ENCODE data around the gene ABHD5. TPM values are rescaled to one million over a fixed set of nuclear protein-coding genes. Genes with fewer than 3 reads are reported as not detected.
A peak's percentile ranks its signal among the peaks of the same experiment; 100 is the strongest.

ABHD5 gene
- total RNA-seq, 1 donor from 2014 or later, result 26.3 TPM

DNA sequence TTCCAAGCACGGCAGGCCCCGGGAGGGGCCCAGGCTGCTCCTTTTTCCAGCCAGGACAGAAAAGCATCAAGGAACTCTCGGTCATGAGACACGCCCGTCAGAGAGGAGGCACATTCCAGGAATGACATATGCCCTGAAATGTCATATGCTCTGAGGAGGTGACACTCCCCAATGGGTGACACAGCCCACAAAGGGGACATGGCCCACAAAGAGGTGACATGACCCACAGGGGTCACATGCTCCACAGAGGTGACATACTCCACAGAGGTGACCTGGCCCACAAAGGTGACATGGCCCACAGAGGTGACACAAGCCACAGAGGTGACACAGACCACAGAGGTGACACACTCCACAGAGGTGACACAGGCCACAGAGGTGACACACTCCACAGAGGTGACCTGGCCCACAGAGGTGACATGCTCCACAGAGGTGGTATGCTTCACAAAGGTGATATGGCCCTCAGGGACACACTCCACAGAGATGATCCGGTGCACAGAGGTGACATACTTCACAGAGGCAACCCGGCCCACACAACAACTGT lies 79.2 kb downstream of the ABHD5 start:
- ATAC-seq (peak; percentile 5), DNase-seq (peak; percentile 30)
- intact Hi-C loops (cut with micrococcal nuclease), result no loop called here

DNA sequence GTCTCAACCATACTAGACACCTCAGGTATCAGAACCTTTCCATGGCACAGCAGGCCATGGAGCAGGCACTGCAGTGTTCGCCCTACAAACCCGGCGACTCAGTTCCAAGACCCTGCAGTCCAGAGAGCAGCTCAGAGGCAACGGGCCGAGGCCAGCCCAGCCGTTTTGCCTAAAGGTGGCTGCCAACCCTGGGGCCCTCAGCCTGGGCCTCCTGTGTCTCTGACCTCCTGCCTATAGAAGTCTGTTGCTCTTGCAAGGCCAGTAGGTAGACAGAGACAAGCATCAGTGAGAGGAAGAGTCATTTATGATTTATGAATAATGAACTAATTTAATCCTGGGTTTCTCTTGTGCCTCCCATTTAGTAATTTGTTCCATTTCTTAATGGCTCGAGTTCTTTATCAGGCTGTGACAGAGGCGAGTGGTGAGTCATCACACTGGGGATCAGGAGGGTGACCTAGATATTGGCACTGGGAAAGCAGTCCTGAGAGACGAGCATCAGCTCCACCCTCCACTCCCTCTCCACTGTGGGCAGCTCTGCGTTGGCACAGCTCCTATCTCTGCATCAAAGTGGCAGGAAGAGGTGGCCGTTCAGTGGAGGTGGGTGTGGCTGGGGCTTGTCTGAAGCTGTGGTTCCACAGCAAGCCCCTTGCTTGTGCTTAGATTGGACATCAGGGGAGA lies 79.8 kb downstream of the ABHD5 start:
- DNase-seq (peak; percentile 63), ATAC-seq (peak; percentile 85)
- intact Hi-C loops (cut with micrococcal nuclease), result no loop called here

DNA sequence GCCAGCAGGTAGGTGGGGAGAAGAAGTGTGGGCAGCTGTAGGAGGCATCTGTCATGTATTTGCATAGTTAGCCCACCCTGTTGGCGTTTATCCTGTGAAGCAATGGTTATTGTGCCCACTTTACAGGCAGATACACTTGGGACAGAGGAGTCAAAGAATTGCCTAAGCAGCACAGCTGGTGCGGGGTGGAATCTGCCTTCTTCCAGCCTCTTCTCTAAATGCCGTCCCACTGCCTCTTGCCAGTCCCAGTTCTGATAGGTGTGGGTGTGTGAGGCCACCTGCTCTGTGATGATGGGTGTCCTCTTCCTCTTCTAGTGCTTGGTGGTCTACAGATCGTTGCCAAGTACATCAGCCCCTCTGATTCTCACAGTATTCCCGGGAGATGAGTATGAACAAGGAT lies 80.9 kb downstream of the ABHD5 start:
- intact Hi-C loops (cut with micrococcal nuclease), result no loop called here
- DNase-seq (no peak), ATAC-seq (no peak)

DNA sequence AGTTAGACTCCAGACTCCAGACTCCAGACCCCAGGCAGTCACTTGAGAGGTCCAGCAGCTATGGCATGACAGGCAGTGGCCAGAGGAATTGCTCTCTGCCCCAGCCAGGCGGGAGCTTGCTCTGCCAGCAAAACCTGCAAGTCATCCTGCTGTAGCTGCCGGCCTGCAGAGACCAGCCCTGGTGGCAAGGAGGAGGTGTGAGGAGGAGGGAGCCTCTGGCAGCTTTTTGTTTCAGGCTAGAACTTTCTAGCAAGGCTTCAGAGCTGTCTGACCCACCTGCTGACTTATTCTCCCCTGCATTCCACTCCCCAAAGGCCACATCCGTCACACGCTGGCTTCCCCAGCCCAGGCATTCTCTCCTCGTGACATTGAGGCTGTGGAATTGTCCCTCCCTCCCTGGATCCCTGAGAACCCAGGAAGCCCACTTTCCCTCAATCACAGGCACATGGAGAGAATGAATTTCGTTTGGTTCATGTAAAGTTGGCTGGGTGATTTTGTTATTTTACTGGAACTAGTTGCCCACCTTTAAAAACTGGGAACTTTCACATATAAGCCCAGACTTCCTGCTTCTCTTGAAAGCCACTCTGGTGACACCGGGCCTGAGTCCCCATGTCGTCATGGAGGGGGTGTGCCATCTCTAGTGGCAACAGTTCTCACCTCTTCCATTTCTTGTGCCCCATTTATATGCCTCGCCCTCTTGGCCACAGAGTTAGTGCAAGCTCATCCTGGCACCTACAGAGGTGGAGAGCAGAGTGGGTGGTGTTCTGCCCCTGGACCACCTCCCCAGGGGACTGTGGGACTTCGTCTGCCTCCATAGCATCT lies 82.7 kb downstream of the ABHD5 start:
- peak; percentile 16 for ATAC-seq

DNA sequence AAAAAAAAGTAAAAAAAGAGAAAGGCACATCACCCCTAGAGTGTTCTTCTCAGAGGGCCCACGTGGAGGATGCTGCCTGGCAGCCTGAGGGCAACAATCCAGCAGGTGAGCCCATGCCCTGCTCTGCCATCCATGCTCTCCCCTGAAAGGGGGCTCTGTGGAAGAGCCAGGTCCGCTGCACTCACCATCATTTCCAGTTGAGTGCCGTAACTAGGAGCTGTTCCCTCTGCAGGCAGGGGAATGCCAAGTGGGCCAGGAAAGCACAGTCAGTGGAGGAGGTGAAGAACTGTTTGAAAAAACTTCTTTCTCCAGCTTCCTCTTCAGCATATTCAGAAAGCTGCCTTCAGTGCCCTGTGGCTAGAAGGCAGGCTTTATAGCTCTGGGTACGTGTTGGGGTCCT lies 84.1 kb downstream of the ABHD5 start:
- DNase-seq, result no peak
- intact Hi-C loops (cut with micrococcal nuclease), result no loop called here
- ATAC-seq, result no peak

More for the DNA sequence above, 82.7 kb downstream of the ABHD5 start:
- intact Hi-C loops (cut with micrococcal nuclease), result no loop called here
- DNase-seq, result peak; percentile 55

DNA sequence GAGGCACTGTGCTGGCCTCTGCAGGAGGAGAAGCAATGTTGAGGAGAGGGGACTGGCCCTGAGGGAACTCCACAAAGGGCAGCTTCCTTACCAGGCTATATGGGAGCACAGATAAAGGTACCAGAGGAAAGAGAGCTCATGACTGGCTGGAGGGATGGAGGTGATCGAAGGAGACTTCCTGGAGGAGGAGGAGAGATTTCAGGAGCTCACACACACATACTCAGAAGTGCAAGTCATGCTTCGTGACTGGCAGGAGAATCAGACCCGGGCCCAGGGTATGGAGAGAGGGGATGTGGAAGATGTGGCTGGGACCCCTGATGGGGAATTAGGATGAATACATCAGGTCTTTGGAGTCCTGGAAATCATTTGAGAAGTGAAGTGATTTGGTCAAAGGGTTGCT lies 85.4 kb downstream of the ABHD5 start:
- no peak for DNase-seq
- intact Hi-C loops (cut with micrococcal nuclease), result no loop called here
- ATAC-seq, result no peak

DNA sequence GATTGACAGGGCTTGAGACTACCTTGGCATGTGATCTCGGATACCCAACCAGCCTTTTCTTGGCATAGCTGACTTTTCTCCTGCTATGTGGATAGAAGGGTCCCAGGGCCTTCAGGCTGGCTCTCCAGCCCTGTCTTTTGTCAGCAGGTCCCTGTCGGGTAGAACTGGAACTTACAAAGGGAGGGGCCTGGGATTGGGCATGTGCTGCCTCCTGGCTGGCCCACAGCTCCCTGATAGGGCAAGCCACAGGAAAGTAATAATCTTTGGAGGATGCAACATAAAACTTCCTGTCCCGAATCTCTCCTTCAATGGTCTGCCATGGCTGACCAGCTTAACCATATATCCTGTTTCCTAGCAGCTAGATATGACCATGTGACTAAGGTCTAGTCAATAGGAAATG lies 89.1 kb downstream of the ABHD5 start:
- intact Hi-C loops (cut with micrococcal nuclease), result no loop called here
- no peak for DNase-seq
- ATAC-seq, result no peak

DNA sequence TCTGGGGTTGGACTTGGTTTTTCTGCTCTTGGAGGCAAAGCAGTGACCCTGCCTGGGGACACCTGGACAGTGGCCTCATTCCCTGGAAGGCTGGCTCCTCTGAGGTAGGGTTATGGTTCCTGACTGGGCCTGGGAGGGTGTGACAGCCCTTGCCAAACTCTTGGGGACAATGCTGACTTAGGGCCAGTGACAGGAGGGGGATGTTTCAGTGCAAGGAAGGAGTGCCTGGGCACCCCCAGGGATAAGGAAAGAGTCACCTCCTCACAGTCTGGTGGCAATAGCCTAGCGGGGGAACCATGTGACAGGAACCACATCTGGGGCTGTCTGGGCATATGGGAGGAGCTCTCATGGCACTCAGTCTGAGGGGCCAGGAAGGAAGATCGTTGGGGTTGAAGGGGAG lies 91.8 kb downstream of the ABHD5 start:
- no peak for ATAC-seq
- intact Hi-C loops (cut with micrococcal nuclease), result no loop called here
- DNase-seq, result no peak

Other genes with a start within 250 kb of the ABHD5 start
- gene ANO10, start 68.9 kb upstream of the ABHD5 start, total RNA-seq, result 10.5 TPM

All from left ventricle myocardium superior (tissue), 1 donor.